Measurements from ENCODE around the gene CEP55.
A peak's percentile ranks its signal among the peaks of the same experiment; 100 is the strongest.

The CEP55 gene

GRCh38 chr10:93469454-93469853, 27.0 kb upstream of the CEP55 start:
- DNase-seq (ENCODE audit: low spot score), result no peak

GRCh38 chr10:93471110-93471651, 25.2 kb upstream of the CEP55 start:
- DNase-seq (ENCODE audit: low spot score), result peak; percentile 37

GRCh38 chr10:93473161-93473560, 23.3 kb upstream of the CEP55 start:
- no peak for DNase-seq (ENCODE audit: low spot score)

- no peak for DNase-seq (ENCODE audit: low spot score)
Observed at GRCh38 chr10:93473804-93474472, 22.5 kb upstream of the CEP55 start.

- DNase-seq (ENCODE audit: low spot score), result no peak
Observed at GRCh38 chr10:93475227-93475626, 21.2 kb upstream of the CEP55 start.

GRCh38 chr10:93475871-93476270, 20.5 kb upstream of the CEP55 start:
- no peak for DNase-seq (ENCODE audit: low spot score)

- no peak for DNase-seq (ENCODE audit: low spot score)
Observed at GRCh38 chr10:93476756-93477155, 19.7 kb upstream of the CEP55 start.

- no peak for DNase-seq (ENCODE audit: low spot score)
Observed at GRCh38 chr10:93478873-93479272, 17.5 kb upstream of the CEP55 start.

- no peak for DNase-seq (ENCODE audit: low spot score)
Observed at GRCh38 chr10:93481637-93482144, 14.7 kb upstream of the CEP55 start.

- DNase-seq (ENCODE audit: low spot score), result peak; percentile 77
Observed at GRCh38 chr10:93482145-93482834, 14.1 kb upstream of the CEP55 start, which contains the start of gene MYOF. Gene MYOF, minus strand, starts transcription at chr10:93482334. Its CDS starts 140 bp downstream, at chr10:93482194.

- DNase-seq (ENCODE audit: low spot score), result no peak
Observed at GRCh38 chr10:93485690-93486089, 10.7 kb upstream of the CEP55 start.

- DNase-seq (ENCODE audit: low spot score), result no peak
Observed at GRCh38 chr10:93488956-93489528, 7.4 kb upstream of the CEP55 start.

- no peak for DNase-seq (ENCODE audit: low spot score)
Observed at GRCh38 chr10:93491602-93492121, 4.8 kb upstream of the CEP55 start.

- no peak for DNase-seq (ENCODE audit: low spot score)
Observed at GRCh38 chr10:93493162-93493561, 3.2 kb upstream of the CEP55 start.

- DNase-seq (ENCODE audit: low spot score), result no peak
Observed at GRCh38 chr10:93494494-93494893, 1.9 kb upstream of the CEP55 start.

- DNase-seq (ENCODE audit: low spot score), result no peak
Observed at GRCh38 chr10:93495654-93496321, 624 bp upstream of the CEP55 start.

- DNase-seq (ENCODE audit: low spot score), result no peak
Observed at GRCh38 chr10:93498166-93498565, 1.8 kb downstream of the CEP55 start.

GRCh38 chr10:93501650-93502049, 5.2 kb downstream of the CEP55 start:
- no peak for DNase-seq (ENCODE audit: low spot score)

GRCh38 chr10:93503075-93503474, 6.7 kb downstream of the CEP55 start:
- DNase-seq (ENCODE audit: low spot score), result no peak

GRCh38 chr10:93505075-93505474, 8.7 kb downstream of the CEP55 start:
- no peak for DNase-seq (ENCODE audit: low spot score)

- DNase-seq (ENCODE audit: low spot score), result no peak
Observed at GRCh38 chr10:93509816-93510215, 13.4 kb downstream of the CEP55 start.

GRCh38 chr10:93512565-93512964, 16.2 kb downstream of the CEP55 start:
- DNase-seq (ENCODE audit: low spot score), result no peak
